Lung (tissue), 12 donors: ENCODE measurements around the gene PLCB4. TPM values are rescaled to one million over a fixed set of nuclear protein-coding genes. Genes with fewer than 3 reads are reported as not detected.

Source experiments
- ATAC-seq: fragments of 200-7000 bp; cut with Tn5 transposase; one replicate; pipeline ENCODE4 v1.9.1; 2020; ENCODE audit warnings: moderate number of reproducible peaks; ENCODE audit not compliant: insufficient read depth, low FRiP score
- DNase-seq, 3 donors: peaks; one replicate each; pipeline ENCODE4 v3.0.0-alpha.2; 2013 to 2017
- H3K27ac ChIP-seq, 2 donors: one replicate each; pipeline ENCODE4 v1.5.1; 2013; ENCODE audit warnings: mild to moderate bottlenecking in 2 of 2, moderate library complexity in 2 of 2, control low read depth in 1 of 2, inconsistent platforms in 1 of 2, low read depth in 1 of 2, low read length in 1 of 2
- H3K27me3 ChIP-seq, 3 donors: one replicate each; pipeline ENCODE4 v1.5.1; 2013; ENCODE audit warnings: low read length in 2 of 3; ENCODE audit not compliant: control insufficient read depth in 3 of 3, insufficient read depth in 3 of 3
- H3K36me3 ChIP-seq, 4 donors: one replicate each; pipeline ENCODE4 v1.5.1; 2013; ENCODE audit warnings: low read length in 4 of 4, mild to moderate bottlenecking in 1 of 4, moderate library complexity in 1 of 4; ENCODE audit not compliant: control insufficient read depth in 4 of 4, insufficient read depth in 4 of 4
- H3K4me1 ChIP-seq, 5 donors: one replicate each; pipeline ENCODE4 v1.5.1; 2013; ENCODE audit warnings: low read length in 5 of 5, mild to moderate bottlenecking in 2 of 5, moderate library complexity in 1 of 5; ENCODE audit not compliant: control insufficient read depth in 5 of 5, insufficient read depth in 5 of 5
- H3K4me3 ChIP-seq: one replicate; pipeline ENCODE4 v1.5.1; 2013; ENCODE audit warnings: mild to moderate bottlenecking, control low read depth, moderate library complexity
- H3K9ac ChIP-seq, 2 donors: one replicate each; pipeline ENCODE4 v1.5.1; 2013; ENCODE audit warnings: low read length in 2 of 2, control low read depth in 1 of 2; ENCODE audit not compliant: insufficient read depth in 1 of 2
- H3K9me3 ChIP-seq, 4 donors: one replicate each; pipeline ENCODE4 v1.5.1; 2013; ENCODE audit warnings: low read length in 3 of 4, mild to moderate bottlenecking in 1 of 4, moderate library complexity in 1 of 4; ENCODE audit not compliant: control insufficient read depth in 4 of 4, insufficient read depth in 3 of 4
- WGBS, 2 donors: extraction: QIAGEN DNeasy Blood & Tissue Kit; methylation state at CpG; one replicate each; pipeline ENCODE4 v1.1.7; 2013; 5-methylcytosine and 5-hydroxymethylcytosine counted together
- polyA plus RNA-seq, 2 donors: library from polyadenylated mRNA; stranded (reverse); fragments of 200-250 nt; gene quantifications; one replicate each; pipeline ENCODE4 v1.2.1, GENCODE V29; 2013
- total RNA-seq, 2 donors: library from RNA; depleted of rRNA in 1 of 2; stranded (reverse); fragments of >200 nt in 1 of 2; gene quantifications; one replicate each; pipeline ENCODE4 v1.2.1, GENCODE V29; 2014 to 2021
- TF ChIP-seq, protein P1 (sequence below): IDR thresholded peaks from 2 replicates; pipeline ENCODE4 v1.5.1; 2012; ENCODE audit warnings: mild to moderate bottlenecking; ENCODE audit errors: control extremely low read depth, extremely low read depth
- donor health status: control.
- donor health status: control.
- donor health status: Bipolar disorder and iron deficiency.
- donor health status: healthy.
- donor health status: DM: yes; HTN: yes; CAD: no.

PLCB4 gene
- total and polyA plus RNA-seq, 4 donors, result 2.1 to 18.6 (median 5.6) TPM

DNA sequence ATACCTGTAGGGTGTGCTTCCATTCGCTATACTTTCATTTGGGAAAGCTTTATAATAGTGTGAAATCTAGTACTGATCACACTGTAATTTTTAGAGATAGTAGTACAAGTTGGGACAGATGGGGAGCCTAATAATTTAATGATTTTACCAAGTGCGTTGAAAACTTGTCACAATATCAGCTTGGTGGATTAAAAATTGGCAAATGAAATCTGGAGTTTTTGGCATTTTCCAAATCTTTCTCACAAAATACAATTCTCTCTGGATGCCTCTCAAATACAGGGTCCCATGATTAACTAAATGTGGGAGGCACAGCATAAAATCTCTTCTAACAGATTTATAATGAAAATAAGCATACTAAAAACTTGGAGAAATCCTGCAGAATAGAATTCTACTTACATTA is 96.4 kb downstream of the PLCB4 start:
- no peaks in the 10 kb centered on the region for H3K27me3 ChIP-seq
- no peaks in the 10 kb centered on the region for H3K9me3 ChIP-seq
- ATAC-seq, result no peak
- H3K27ac ChIP-seq, result no peak overlapping the region
- no peak overlapping the region for H3K4me3 ChIP-seq
- DNase-seq, result no peak
- no peak overlapping the region for H3K9ac ChIP-seq
- H3K4me1 ChIP-seq, result peaks cover 0 to 17% (median 2%) of the 10 kb centered on the region in 5 donors
- WGBS, 2 donors, result 96 to 97% methylated on average over 2 of the region's 2 CpGs
- TF ChIP-seq, protein P1, sequence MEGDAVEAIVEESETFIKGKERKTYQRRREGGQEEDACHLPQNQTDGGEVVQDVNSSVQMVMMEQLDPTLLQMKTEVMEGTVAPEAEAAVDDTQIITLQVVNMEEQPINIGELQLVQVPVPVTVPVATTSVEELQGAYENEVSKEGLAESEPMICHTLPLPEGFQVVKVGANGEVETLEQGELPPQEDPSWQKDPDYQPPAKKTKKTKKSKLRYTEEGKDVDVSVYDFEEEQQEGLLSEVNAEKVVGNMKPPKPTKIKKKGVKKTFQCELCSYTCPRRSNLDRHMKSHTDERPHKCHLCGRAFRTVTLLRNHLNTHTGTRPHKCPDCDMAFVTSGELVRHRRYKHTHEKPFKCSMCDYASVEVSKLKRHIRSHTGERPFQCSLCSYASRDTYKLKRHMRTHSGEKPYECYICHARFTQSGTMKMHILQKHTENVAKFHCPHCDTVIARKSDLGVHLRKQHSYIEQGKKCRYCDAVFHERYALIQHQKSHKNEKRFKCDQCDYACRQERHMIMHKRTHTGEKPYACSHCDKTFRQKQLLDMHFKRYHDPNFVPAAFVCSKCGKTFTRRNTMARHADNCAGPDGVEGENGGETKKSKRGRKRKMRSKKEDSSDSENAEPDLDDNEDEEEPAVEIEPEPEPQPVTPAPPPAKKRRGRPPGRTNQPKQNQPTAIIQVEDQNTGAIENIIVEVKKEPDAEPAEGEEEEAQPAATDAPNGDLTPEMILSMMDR, result no peak
- H3K36me3 ChIP-seq, result no peaks in the 10 kb centered on the region

DNA sequence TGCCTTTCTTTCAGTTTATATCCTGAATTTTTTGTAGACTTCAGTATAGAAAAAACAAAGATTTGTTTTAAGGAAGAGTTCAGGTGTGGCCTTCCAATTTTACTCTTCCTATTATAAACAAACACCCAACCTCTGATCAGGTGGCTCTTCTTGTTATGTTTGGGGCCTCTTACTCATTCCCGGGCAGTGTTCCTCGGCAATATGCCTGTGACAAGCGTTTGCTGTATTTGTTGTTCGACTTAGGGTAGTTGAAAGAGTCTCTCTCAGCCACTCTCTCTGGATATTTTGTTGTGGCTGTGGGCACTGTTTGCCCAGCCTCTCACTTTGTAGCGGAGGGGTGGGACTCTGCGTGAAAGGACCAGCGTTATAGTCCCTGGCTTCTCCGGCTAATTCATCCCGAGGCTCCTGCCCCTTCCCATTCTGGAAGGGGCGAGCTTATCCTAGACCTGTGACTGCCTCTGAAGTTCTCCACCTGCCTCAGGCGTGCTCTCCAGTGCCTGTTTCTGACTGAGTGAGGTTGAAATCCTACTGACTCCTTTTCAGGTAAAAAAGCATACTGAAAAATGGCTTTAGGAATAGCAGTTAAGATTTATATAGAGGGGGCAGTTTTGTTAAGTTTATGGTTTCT is 97.4 kb downstream of the PLCB4 start:
- Histone ChIP-seq H3K36me3 (no peaks in the 10 kb centered on the region), H3K27ac (peak overlapping the region in 1 of 2 donors; percentile 59), H3K9me3 (no peaks in the 10 kb centered on the region), H3K9ac (no peak overlapping the region), H3K4me3 (no peak overlapping the region), H3K27me3 (no peaks in the 10 kb centered on the region), H3K4me1 (peaks cover 0 to 9% (median 2%) of the 10 kb centered on the region in 5 donors)
- WGBS, 2 donors, result 60 to 67% methylated on average over 11 of the region's 11 CpGs
- TF ChIP-seq, protein P1, result no peak
- ATAC-seq (no peak), DNase-seq (no peak)

DNA sequence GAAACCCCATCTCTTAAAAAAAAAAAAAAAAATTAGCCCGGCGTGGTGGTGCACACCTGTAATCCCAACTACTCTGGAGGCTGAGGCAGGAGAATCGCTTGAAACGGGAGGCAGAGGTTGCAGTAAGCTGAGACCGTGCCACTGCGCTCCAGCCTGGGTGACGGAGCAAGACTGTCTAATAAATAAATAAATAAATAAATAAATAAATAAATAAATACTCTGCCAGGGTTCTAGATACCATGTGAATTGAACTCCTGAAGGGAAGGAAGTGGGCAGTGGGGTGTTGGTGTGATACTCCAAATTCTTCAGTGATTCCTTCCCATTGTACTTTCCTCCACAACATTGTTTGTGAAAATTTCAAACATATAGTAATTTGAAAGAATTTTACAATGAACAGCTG is 100.5 kb downstream of the PLCB4 start:
- Histone ChIP-seq H3K4me3 (no peak overlapping the region), H3K27ac (no peak overlapping the region), H3K9ac (no peak overlapping the region), H3K36me3 (no peaks in the 10 kb centered on the region), H3K4me1 (peaks cover 0 to 9% (median 3%) of the 10 kb centered on the region in 5 donors), H3K27me3 (no peaks in the 10 kb centered on the region), H3K9me3 (no peaks in the 10 kb centered on the region)
- TF ChIP-seq, protein P1, result no peak
- DNase-seq (no peak), ATAC-seq (no peak)
- WGBS, 2 donors, result 95 to 97% methylated on average over 7 of the region's 7 CpGs

DNA sequence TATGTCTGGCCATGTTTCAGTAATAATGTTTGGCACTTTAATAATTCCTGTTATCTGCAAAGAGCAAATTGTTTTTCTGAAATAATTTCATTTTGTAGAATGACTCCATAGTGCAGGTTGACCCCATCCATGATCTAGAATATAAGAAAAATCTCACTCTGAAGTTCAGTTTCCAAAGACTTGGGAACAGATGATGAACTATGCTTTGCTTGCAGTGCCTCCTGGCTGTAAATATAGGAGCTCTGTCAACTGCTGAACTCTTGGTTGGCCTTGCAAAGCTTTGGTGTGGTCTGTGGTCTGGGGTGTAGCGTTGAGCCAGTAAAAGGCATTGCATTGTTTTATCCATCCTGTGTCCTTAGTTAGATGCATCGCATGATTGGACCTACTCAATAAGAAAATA is 104.0 kb downstream of the PLCB4 start:
- ATAC-seq, result no peak
- 41 to 51% methylated on average over 2 of the region's 2 CpGs for WGBS, 2 donors
- Histone ChIP-seq H3K27me3 (no peaks in the 10 kb centered on the region), H3K36me3 (no peaks in the 10 kb centered on the region), H3K4me3 (no peak overlapping the region), H3K27ac (no peak overlapping the region), H3K9ac (no peak overlapping the region), H3K9me3 (no peaks in the 10 kb centered on the region), H3K4me1 (peaks cover 0 to 8% (median 3%) of the 10 kb centered on the region in 5 donors)
- TF ChIP-seq, protein P1, result no peak
- peak in 2 of 3 donors; percentile 22 to 26 for DNase-seq
